Endodermal cell (in vitro differentiated cells): ENCODE results near the gene KNL1. TPM values are rescaled to one million over a fixed set of nuclear protein-coding genes. Genes with fewer than 3 reads are reported as not detected.

Source experiments
- DNase-seq: peaks from one replicate; pipeline ENCODE4 v3.0.0-alpha.2; 2017
- H3K27ac ChIP-seq: 2 replicates; pipeline ENCODE4 v1.5.1; 2013; ENCODE audit warnings: mild to moderate bottlenecking, low read depth, low read length, moderate library complexity
- H3K27me3 ChIP-seq: 2 replicates; pipeline ENCODE4 v1.6.1; 2013; ENCODE audit warnings: mild to moderate bottlenecking, low read length, moderate library complexity; ENCODE audit not compliant: insufficient read depth, control insufficient read depth, poor library complexity, severe bottlenecking
- H3K36me3 ChIP-seq: 2 replicates; pipeline ENCODE4 v1.7.0; 2013; ENCODE audit warnings: mild to moderate bottlenecking, low read length, moderate library complexity; ENCODE audit not compliant: control insufficient read depth, insufficient read depth
- H3K4me1 ChIP-seq: one replicate; pipeline ENCODE4 v1.7.0; 2013; ENCODE audit warnings: low read length; ENCODE audit not compliant: control insufficient read depth, insufficient read depth
- H3K4me3 ChIP-seq: 2 replicates; pipeline ENCODE4 v1.5.1; 2013; ENCODE audit warnings: mild to moderate bottlenecking, low read length, moderate library complexity
- H3K9ac ChIP-seq: 2 replicates; pipeline ENCODE4 v1.6.1; 2013; ENCODE audit warnings: mild to moderate bottlenecking, low read length, moderate library complexity; ENCODE audit not compliant: poor library complexity, severe bottlenecking; ENCODE audit errors: extremely low read depth
- H3K9me3 ChIP-seq: 2 replicates; pipeline ENCODE4 v1.6.1; 2013; ENCODE audit warnings: mild to moderate bottlenecking, low read length, moderate library complexity; ENCODE audit not compliant: control insufficient read depth
- H3K27ac Mint-ChIP-seq: 2 replicates; pipeline ENCODE4 v1.8.0; 2020; ENCODE audit warnings: mixed read lengths
- H3K27me3 Mint-ChIP-seq: 2 replicates; pipeline ENCODE4 v1.8.0; 2021; ENCODE audit warnings: mild to moderate bottlenecking, mixed read lengths; ENCODE audit not compliant: insufficient read depth
- H3K36me3 Mint-ChIP-seq: 2 replicates; pipeline ENCODE4 v1.8.0; 2020; ENCODE audit warnings: low read depth, mixed read lengths
- H3K4me1 Mint-ChIP-seq: 2 replicates; pipeline ENCODE4 v1.8.0; 2020; ENCODE audit warnings: mixed read lengths
- H3K4me3 Mint-ChIP-seq: 2 replicates; pipeline ENCODE4 v1.8.0; 2020; ENCODE audit warnings: mild to moderate bottlenecking, moderate library complexity, mixed read lengths
- H3K9me3 Mint-ChIP-seq: 2 replicates; pipeline ENCODE4 v1.8.0; 2020; ENCODE audit warnings: mild to moderate bottlenecking, mixed read lengths
- WGBS, 2 experiments: methylation state at CpG; one replicate each; pipeline versions ENCODE4 v1.1.5 to v1.1.7; 2013; ENCODE audit warnings: missing lambda C conversion rate in 2 of 2, mixed read lengths in 1 of 2; ENCODE audit not compliant: insufficient coverage in 1 of 2, insufficient read length in 1 of 2; 5-methylcytosine and 5-hydroxymethylcytosine counted together
- total RNA-seq, 2 donors: library from RNA; stranded (reverse); fragmentation: NEBNext Ultra II Directional in 1 of 2; extraction: Animal tissue kit (Norgen Biotek cat#: 25700) in 1 of 2; gene quantifications; 2 replicates in 1 of 2; 3 replicates in 1 of 2; pipeline ENCODE4 v1.2.1, GENCODE V29; 2021
- TF ChIP-seq, protein P1 (sequence below): fragments of 200-600 bp; sonication (generic); conservative IDR thresholded peaks from 2 replicates; pipeline ENCODE4 v1.5.0; 2021; ENCODE audit warnings: antibody characterized with exemption, mild to moderate bottlenecking

Gene KNL1
- total RNA-seq, 2 donors from 2014 or later: 17.6 to 32.6 TPM

DNA sequence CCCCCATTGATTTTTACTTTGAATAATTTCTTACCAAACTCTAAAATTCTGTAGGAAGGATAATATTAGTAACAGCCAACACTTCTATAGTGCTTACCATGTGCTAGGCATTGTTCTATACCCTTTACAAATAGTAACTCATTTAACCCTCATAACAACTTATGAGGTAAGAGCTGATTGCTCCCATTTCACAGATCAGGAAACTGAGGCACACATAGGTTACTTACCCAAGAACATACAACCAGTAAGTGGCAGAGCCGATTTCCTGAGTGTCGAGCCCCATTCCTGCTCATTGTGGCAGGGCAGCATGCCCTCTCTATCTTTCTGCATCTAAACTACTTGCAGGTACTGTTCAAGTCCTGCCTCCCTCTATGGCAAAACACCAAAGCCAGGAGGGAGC is 38.2 kb upstream of the KNL1 start:
- no peak overlapping the region for H3K4me3 ChIP-seq
- 95 to 96% methylated on average over 2 of the region's 2 CpGs for WGBS, 2 experiments
- no peaks in the 10 kb centered on the region for H3K27me3 ChIP-seq
- H3K4me3 Mint-ChIP-seq: no peak overlapping the region
- no peak for DNase-seq
- H3K9me3 Mint-ChIP-seq: no peaks in the 10 kb centered on the region
- peaks cover 24% of the 10 kb centered on the region for H3K4me1 Mint-ChIP-seq
- no peaks in the 10 kb centered on the region for H3K9me3 ChIP-seq
- peaks cover 21% of the 10 kb centered on the region for H3K36me3 Mint-ChIP-seq
- H3K27me3 Mint-ChIP-seq: no peaks in the 10 kb centered on the region
- TF ChIP-seq, protein P1, sequence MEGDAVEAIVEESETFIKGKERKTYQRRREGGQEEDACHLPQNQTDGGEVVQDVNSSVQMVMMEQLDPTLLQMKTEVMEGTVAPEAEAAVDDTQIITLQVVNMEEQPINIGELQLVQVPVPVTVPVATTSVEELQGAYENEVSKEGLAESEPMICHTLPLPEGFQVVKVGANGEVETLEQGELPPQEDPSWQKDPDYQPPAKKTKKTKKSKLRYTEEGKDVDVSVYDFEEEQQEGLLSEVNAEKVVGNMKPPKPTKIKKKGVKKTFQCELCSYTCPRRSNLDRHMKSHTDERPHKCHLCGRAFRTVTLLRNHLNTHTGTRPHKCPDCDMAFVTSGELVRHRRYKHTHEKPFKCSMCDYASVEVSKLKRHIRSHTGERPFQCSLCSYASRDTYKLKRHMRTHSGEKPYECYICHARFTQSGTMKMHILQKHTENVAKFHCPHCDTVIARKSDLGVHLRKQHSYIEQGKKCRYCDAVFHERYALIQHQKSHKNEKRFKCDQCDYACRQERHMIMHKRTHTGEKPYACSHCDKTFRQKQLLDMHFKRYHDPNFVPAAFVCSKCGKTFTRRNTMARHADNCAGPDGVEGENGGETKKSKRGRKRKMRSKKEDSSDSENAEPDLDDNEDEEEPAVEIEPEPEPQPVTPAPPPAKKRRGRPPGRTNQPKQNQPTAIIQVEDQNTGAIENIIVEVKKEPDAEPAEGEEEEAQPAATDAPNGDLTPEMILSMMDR: no peak
- no peaks in the 10 kb centered on the region for H3K4me1 ChIP-seq
- H3K27ac ChIP-seq: no peak overlapping the region
- no peak overlapping the region for H3K9ac ChIP-seq
- H3K27ac Mint-ChIP-seq: no peak overlapping the region
- peaks cover 35% of the 10 kb centered on the region for H3K36me3 ChIP-seq

DNA sequence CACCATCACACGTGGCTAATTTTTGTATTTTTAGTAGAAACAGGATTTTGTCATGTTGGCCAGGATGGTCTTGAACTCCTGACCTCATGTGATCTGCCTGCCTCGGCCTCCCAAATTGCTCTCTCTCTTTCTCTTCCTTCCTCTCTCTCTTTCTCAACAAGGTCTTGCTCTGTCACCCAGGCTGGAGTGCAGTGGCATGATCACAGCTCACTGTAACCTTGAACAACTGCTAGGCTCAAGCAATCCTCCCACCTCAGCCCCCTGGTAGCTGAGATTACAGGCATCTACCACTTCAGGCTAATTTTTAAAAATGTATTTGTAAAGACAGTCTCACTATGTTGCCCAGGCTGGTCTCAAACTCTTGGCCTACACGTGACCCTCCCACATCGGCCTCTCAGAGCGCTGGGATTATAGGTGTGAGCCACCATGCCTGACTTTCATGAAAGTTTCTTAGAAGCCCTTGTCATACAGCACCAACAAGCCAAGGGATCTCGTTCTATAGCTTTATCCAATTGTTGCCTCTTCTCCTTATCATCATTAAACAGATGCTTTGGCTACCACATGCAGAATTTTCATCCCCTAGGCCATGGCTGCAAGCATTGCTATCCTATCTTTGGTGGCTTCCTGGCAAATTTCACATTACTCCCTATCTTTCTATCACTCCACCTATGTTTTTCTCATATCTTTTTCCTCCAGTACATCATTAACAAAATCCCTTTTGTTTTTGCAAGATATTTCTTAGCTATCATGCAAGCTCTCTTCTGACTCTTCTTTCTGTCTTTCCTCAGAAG is 34.9 kb upstream of the KNL1 start:
- TF ChIP-seq, protein P1: no peak
- peaks cover 15% of the 10 kb centered on the region for H3K36me3 Mint-ChIP-seq
- Histone ChIP-seq H3K36me3 (peaks cover 31% of the 10 kb centered on the region), H3K9ac (no peak overlapping the region), H3K4me1 (no peaks in the 10 kb centered on the region), H3K4me3 (no peak overlapping the region), H3K27me3 (no peaks in the 10 kb centered on the region), H3K27ac (no peak overlapping the region), H3K9me3 (no peaks in the 10 kb centered on the region)
- H3K4me1 Mint-ChIP-seq: peaks cover 12% of the 10 kb centered on the region
- no peaks in the 10 kb centered on the region for H3K27me3 Mint-ChIP-seq
- no peak for DNase-seq
- H3K27ac Mint-ChIP-seq: peak overlapping the region; percentile 46
- 90 to 96% methylated on average over 6 of the region's 6 CpGs for WGBS, 2 experiments
- no peaks in the 10 kb centered on the region for H3K9me3 Mint-ChIP-seq
- no peak overlapping the region for H3K4me3 Mint-ChIP-seq

DNA sequence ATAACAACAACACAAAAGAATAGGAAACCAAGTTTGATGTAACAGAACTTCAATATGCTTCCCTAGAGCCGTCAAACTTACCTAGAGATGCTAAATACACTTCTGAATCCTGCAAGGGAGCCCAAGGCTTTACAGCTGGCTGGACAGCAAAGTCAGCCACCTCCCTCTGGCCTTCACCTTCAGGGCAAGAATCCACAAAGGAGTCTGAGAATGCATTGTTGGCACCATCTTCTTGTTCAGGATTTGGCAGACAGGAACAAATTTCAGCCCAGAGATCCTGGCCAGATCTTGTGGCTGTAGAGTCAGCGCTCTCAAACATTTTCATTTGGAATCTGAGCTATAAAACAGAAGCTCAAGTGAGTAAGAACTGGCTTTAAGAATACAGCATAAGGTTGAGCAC is 31.4 kb upstream of the KNL1 start:
- DNase-seq: no peak
- H3K27me3 ChIP-seq: no peaks in the 10 kb centered on the region
- 88 to 94% methylated on average over 2 of the region's 2 CpGs for WGBS, 2 experiments
- Mint-ChIP-seq H3K27ac (no peak overlapping the region), H3K36me3 (peaks cover 4% of the 10 kb centered on the region), H3K4me1 (peaks cover 9% of the 10 kb centered on the region), H3K27me3 (peaks cover 1% of the 10 kb centered on the region), H3K4me3 (no peak overlapping the region), H3K9me3 (no peaks in the 10 kb centered on the region)
- H3K9me3 ChIP-seq: no peaks in the 10 kb centered on the region
- H3K4me3 ChIP-seq: no peak overlapping the region
- TF ChIP-seq, protein P1: no peak
- H3K27ac ChIP-seq: no peak overlapping the region
- H3K9ac ChIP-seq: no peak overlapping the region
- H3K4me1 ChIP-seq: no peaks in the 10 kb centered on the region
- H3K36me3 ChIP-seq: peaks cover 11% of the 10 kb centered on the region
